ENCODE results near the gene MIPEP.
"Not testable (repeated sequence)": the region's sequence is repeated elsewhere in the genome, so short reads cannot be mapped to it uniquely, and the experiment has no call there.

The MIPEP gene

GRCh38 chr13:23889615-23890607 lies 711 bp upstream of the MIPEP start:
- peak; percentile 22 for DNase-seq (ENCODE audit: low read depth)

- DNase-seq (ENCODE audit: low read depth), result not testable (repeated sequence)
These were observed 4.8 kb downstream of the MIPEP start for GRCh38 chr13:23884361-23884760.

- DNase-seq (ENCODE audit: low read depth), result no peak
These were observed 5.9 kb downstream of the MIPEP start for GRCh38 chr13:23883255-23883654.

GRCh38 chr13:23881402-23881800 lies 7.8 kb downstream of the MIPEP start:
- DNase-seq (ENCODE audit: low read depth), result not testable (repeated sequence)

- DNase-seq (ENCODE audit: low read depth), result not testable (repeated sequence)
These were observed 8.5 kb downstream of the MIPEP start for GRCh38 chr13:23880493-23881401.

GRCh38 chr13:23877286-23877685 lies 11.9 kb downstream of the MIPEP start:
- no peak for DNase-seq (ENCODE audit: low read depth)

- DNase-seq (ENCODE audit: low read depth), result no peak
These were observed 12.9 kb downstream of the MIPEP start for GRCh38 chr13:23876265-23876664.

GRCh38 chr13:23871616-23872220 lies 17.5 kb downstream of the MIPEP start:
- peak; percentile 50 for DNase-seq (ENCODE audit: low read depth)

GRCh38 chr13:23870356-23871140 lies 18.7 kb downstream of the MIPEP start:
- no peak for DNase-seq (ENCODE audit: low read depth)

- peak; percentile 93 for DNase-seq (ENCODE audit: low read depth)
These were observed 20.7 kb downstream of the MIPEP start for GRCh38 chr13:23868521-23868920.

- peak; percentile 89 for DNase-seq (ENCODE audit: low read depth)
These were observed 22.1 kb downstream of the MIPEP start for GRCh38 chr13:23867027-23867491.

GRCh38 chr13:23866420-23867026 lies 22.7 kb downstream of the MIPEP start:
- DNase-seq (ENCODE audit: low read depth), result peak; percentile 59

GRCh38 chr13:23865906-23866305 lies 23.3 kb downstream of the MIPEP start:
- DNase-seq (ENCODE audit: low read depth), result no peak

- peak; percentile 69 for DNase-seq (ENCODE audit: low read depth)
These were observed 24.2 kb downstream of the MIPEP start for GRCh38 chr13:23865026-23865425.

GRCh38 chr13:23861310-23861709 lies 27.9 kb downstream of the MIPEP start:
- DNase-seq (ENCODE audit: low read depth), result no peak

GRCh38 chr13:23859904-23860303 lies 29.3 kb downstream of the MIPEP start:
- peak; percentile 69 for DNase-seq (ENCODE audit: low read depth)

- DNase-seq (ENCODE audit: low read depth), result no peak
These were observed 29.7 kb downstream of the MIPEP start for GRCh38 chr13:23859455-23859854.

GRCh38 chr13:23858546-23858945 lies 30.7 kb downstream of the MIPEP start:
- no peak for DNase-seq (ENCODE audit: low read depth)

- no peak for DNase-seq (ENCODE audit: low read depth)
These were observed 33.0 kb downstream of the MIPEP start for GRCh38 chr13:23856008-23856750.

GRCh38 chr13:23855360-23855759 lies 33.8 kb downstream of the MIPEP start:
- DNase-seq (ENCODE audit: low read depth), result no peak
